Neural progenitor cell (in vitro differentiated cells): ENCODE results near the gene CNTNAP2.

Experiments
- CTCF ChIP-seq: fragments of 200-600 bp; sonication (generic); IDR thresholded peaks from 2 replicates; pipeline ENCODE4 v1.5.1; 2017; ENCODE audit warnings: antibody characterized with exemption, mild to moderate bottlenecking
- EZH2 ChIP-seq: fragments of 200-600 bp; sonication (generic); IDR thresholded peaks from 2 replicates; pipeline ENCODE4 v1.6.1; 2017; ENCODE audit warnings: antibody characterized with exemption, mild to moderate bottlenecking, moderate library complexity
- EZH2phosphoT487 ChIP-seq: fragments of 200-600 bp; sonication (generic); IDR thresholded peaks from 2 replicates; pipeline ENCODE4 v1.6.1; 2017; ENCODE audit warnings: antibody characterized with exemption

- TF ChIP-seq CTCF (no peak), EZH2 (no peak), EZH2phosphoT487 (no peak)
These were observed 709.7 kb downstream of the CNTNAP2 start for GRCh38 chr7:146826329-146826728.
